WTC11 (cell line): ENCODE measurements around the gene STK24.

Experiments
- KAT7 ChIP-seq: sonication (generic); formaldehyde crosslinking; IDR thresholded peaks from 2 replicates; pipeline ENCODE4 v1.8.1; 2023; ENCODE audit warnings: missing genetic modification reagents, mild to moderate bottlenecking, borderline replicate concordance
- TF ChIP-seq, protein P1 (sequence below): sonication (generic); formaldehyde crosslinking; IDR thresholded peaks from 2 replicates; pipeline ENCODE4 v1.8.1; 2023; ENCODE audit warnings: mild to moderate bottlenecking, missing genetic modification reagents, moderate library complexity

DNA sequence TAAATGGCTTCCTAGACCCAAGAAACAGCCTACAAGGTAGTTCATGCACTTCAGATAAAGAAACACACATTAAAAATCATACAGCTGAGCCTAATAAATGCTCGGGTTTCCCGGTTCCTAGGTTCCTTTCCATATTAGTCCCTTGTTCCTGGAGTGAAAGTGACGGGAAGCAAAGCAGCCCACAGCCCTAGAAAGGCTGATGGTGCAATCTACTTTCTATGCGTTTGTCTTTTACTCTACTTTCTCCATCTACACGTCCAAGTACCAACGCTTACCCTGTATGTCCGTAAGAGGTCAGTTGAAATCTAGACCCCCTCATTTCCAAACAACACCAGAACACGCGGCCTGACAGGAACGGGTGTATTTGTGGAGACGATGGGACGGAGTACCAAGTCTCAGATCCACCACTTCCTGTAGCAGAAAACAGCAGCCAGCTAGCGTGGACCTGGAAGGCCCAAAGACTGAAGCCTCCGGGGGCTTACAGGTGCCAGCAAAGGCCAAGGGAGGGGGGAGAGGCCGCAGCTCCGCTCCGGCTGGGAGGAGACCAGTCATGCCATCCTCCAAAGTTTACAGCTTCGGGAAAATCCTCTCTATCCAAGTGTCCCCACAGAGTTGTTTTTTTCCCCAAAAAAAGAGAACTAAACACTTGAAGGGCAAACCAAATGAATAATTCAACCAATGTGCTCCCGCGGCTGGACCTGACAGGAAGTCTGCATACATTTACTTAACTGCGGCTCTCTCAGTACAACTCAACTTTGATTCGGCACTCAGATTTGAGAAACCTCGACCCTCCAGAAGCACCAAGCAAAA lies 34.1 kb downstream of the STK24 start:
- TF ChIP-seq KAT7: no peak
- TF ChIP-seq, protein P1, sequence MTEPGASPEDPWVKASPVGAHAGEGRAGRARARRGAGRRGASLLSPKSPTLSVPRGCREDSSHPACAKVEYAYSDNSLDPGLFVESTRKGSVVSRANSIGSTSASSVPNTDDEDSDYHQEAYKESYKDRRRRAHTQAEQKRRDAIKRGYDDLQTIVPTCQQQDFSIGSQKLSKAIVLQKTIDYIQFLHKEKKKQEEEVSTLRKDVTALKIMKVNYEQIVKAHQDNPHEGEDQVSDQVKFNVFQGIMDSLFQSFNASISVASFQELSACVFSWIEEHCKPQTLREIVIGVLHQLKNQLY (CRISPR knock-in tag): no peak
